A549 (cell line): Measurements from ENCODE around the gene KCND3. TPM values are rescaled to one million over a fixed set of nuclear protein-coding genes. Genes with fewer than 3 reads are reported as not detected.

Source experiments
- ATAC-seq, 2 experiments: fragments of 200-7000 bp in 1 of 2; fragments of >200 bp in 1 of 2; cut with Nextera tagmentation in 1 of 2; cut with Tn5 transposase in 1 of 2; 3 replicates each; pipeline versions ENCODE4 v1.8.0 to v1.9.1; 2018 to 2020; ENCODE audit warnings: mild to moderate bottlenecking in 1 of 2, moderate library complexity in 1 of 2
- CTCF ChIA-PET: fragments of 300-600 bp; sonication (Branson Sonifier 250); formaldehyde crosslinking; extraction: SDS; loops from one replicate; lab custom pipeline; 2021; ENCODE audit warnings: antibody characterized with exemption, inconsistent platforms; lab: Yijun Ruan, JAX
- POLR2A ChIA-PET: fragments of 350-600 bp; formaldehyde crosslinking; extraction: SDS; loops from one replicate; lab custom pipeline; 2021; ENCODE audit warnings: antibody characterized with exemption, inconsistent platforms; lab: Yijun Ruan, JAX
- DNase-seq, 2 experiments: peaks; one replicate each; pipeline versions ENCODE4 v3.0.0 to v3.0.0-alpha.2; 2011 to 2016; ENCODE audit warnings: low read depth in 1 of 2, low spot score in 1 of 2
- FAIRE-seq: peaks from 2 replicates; lab custom pipeline; 2011; peaks lifted over from hg19 to GRCh38; lab: Jason Lieb, UNC
- H3K27ac ChIP-seq, 2 experiments: fragments of >200 bp; sonication (Bioruptor Twin); formaldehyde crosslinking; 3 replicates each; pipeline ENCODE4 v1.5.1; 2016 to 2017
- H3K4me1 ChIP-seq: fragments of >200 bp; sonication (Bioruptor Twin); formaldehyde crosslinking; 3 replicates; pipeline ENCODE4 v1.6.1; 2016
- H3K4me2 ChIP-seq: fragments of >200 bp; sonication (Bioruptor Twin); formaldehyde crosslinking; 3 replicates; pipeline ENCODE4 v1.6.1; 2016
- H3K4me3 ChIP-seq: fragments of >200 bp; sonication (Bioruptor Twin); formaldehyde crosslinking; 3 replicates; pipeline ENCODE4 v1.5.1; 2016
- H3K9me3 ChIP-seq: fragments of >200 bp; sonication (Bioruptor Twin); formaldehyde crosslinking; 3 replicates; pipeline ENCODE4 v1.6.1; 2016
- CBX2 ChIP-seq: fragments of 200-600 bp; sonication (generic); IDR thresholded peaks from 2 replicates; pipeline ENCODE4 v1.6.1; 2016; ENCODE audit warnings: low read depth, mild to moderate bottlenecking, borderline replicate concordance
- CBX8 ChIP-seq: fragments of 200-600 bp; sonication (generic); IDR thresholded peaks from 2 replicates; pipeline ENCODE4 v1.6.1; 2016
- CEBPB ChIP-seq, 2 experiments: fragments of >200 bp in 1 of 2; sonication (Bioruptor Twin) in 1 of 2; formaldehyde crosslinking in 1 of 2; IDR thresholded peaks; 2 replicates each; pipeline ENCODE4 v1.6.1; 2012 to 2016
- CTCF ChIP-seq: fragments of >200 bp; sonication (Bioruptor Twin); formaldehyde crosslinking; IDR thresholded peaks from 3 replicates; pipeline ENCODE4 v1.5.1; 2016
- E2F6 ChIP-seq: IDR thresholded peaks from 2 replicates; pipeline ENCODE4 v1.6.1; 2012; ENCODE audit warnings: low read depth, borderline replicate concordance
- EHMT2 ChIP-seq: fragments of 200-600 bp; sonication (generic); IDR thresholded peaks from 2 replicates; pipeline ENCODE4 v1.6.1; 2016; ENCODE audit warnings: antibody characterized with exemption, low read depth, mild to moderate bottlenecking, moderate library complexity
- ESRRA ChIP-seq: fragments of 150-350 bp; IDR thresholded peaks from 2 replicates; pipeline ENCODE4 v1.6.1; 2014; ENCODE audit warnings: mild to moderate bottlenecking, low read length, borderline replicate concordance
- FOSB ChIP-seq: fragments of 250-450 bp; sonication (Bioruptor Pico); IDR thresholded peaks from 2 replicates; pipeline ENCODE4 v1.5.0; 2020; ENCODE audit warnings: mild to moderate bottlenecking, moderate library complexity
- FOXS1 ChIP-seq: fragments of 250-450 bp; sonication (Bioruptor Pico); IDR thresholded peaks from 2 replicates; pipeline ENCODE4 v1.5.0; 2020; ENCODE audit warnings: mild to moderate bottlenecking, moderate library complexity
- HDAC2 ChIP-seq: fragments of 200-600 bp; sonication (generic); IDR thresholded peaks from 2 replicates; pipeline ENCODE4 v1.6.1; 2016
- HOXB13 ChIP-seq: fragments of 250-450 bp; sonication (Bioruptor Pico); IDR thresholded peaks from 2 replicates; pipeline ENCODE4 v1.5.0; 2020; ENCODE audit warnings: low read depth, mild to moderate bottlenecking, moderate library complexity
- MAFK ChIP-seq: fragments of 450-650 bp; IDR thresholded peaks from 2 replicates; pipeline ENCODE4 v1.6.1; 2014; ENCODE audit not compliant: partially characterized antibody
- NFE2L2 ChIP-seq: fragments of 150-350 bp; conservative IDR thresholded peaks from 2 replicates; pipeline ENCODE4 v1.6.1; 2014; ENCODE audit warnings: low read length
- NPAS2 ChIP-seq: fragments of 250-450 bp; sonication (Bioruptor Pico); IDR thresholded peaks from 2 replicates; pipeline ENCODE4 v1.8.0; 2022; ENCODE audit warnings: mild to moderate bottlenecking, moderate library complexity, borderline replicate concordance
- NR3C1 ChIP-seq: fragments of >200 bp; sonication (Bioruptor Twin); formaldehyde crosslinking; IDR thresholded peaks from 3 replicates; pipeline ENCODE4 v1.6.1; 2017
- POLR2AphosphoS2 ChIP-seq: conservative IDR thresholded peaks from 2 replicates; pipeline ENCODE4 v1.6.1; 2012; ENCODE audit warnings: low read length, improper control_type of control experiment, inconsistent platforms
- REST ChIP-seq: fragments of 200-600 bp; sonication (generic); IDR thresholded peaks from 2 replicates; pipeline ENCODE4 v1.6.1; 2016; ENCODE audit warnings: antibody characterized with exemption, mild to moderate bottlenecking, moderate library complexity
- SREBF2 ChIP-seq: fragments of 450-650 bp; IDR thresholded peaks from 2 replicates; pipeline ENCODE4 v1.6.1; 2014; ENCODE audit warnings: mild to moderate bottlenecking, moderate library complexity
- TFCP2L1 ChIP-seq: fragments of 250-450 bp; sonication (Bioruptor Pico); IDR thresholded peaks from 2 replicates; pipeline ENCODE4 v1.5.0; 2021; ENCODE audit warnings: mild to moderate bottlenecking
- USF2 ChIP-seq: fragments of 450-650 bp; IDR thresholded peaks from 2 replicates; pipeline ENCODE4 v1.6.1; 2014; ENCODE audit warnings: antibody characterized with exemption
- ZFP36 ChIP-seq: fragments of 450-650 bp; IDR thresholded peaks from 2 replicates; pipeline ENCODE4 v1.6.1; 2014; ENCODE audit warnings: borderline replicate concordance; ENCODE audit not compliant: partially characterized antibody
- WGBS: methylation state at CpG from one replicate; pipeline ENCODE4 v1.1.6; 2017; ENCODE audit errors: missing lambda C conversion rate; 5-methylcytosine and 5-hydroxymethylcytosine counted together
- polyA plus RNA-seq, 4 experiments: library from polyadenylated mRNA; depleted of rRNA in 3 of 4; stranded (reverse); fragments of >200 nt; fragmentation: RNase III in 1 of 4; extraction: RNeasy Plus Mini Kit Qiagen cat#74134 plus additional on column Dnase treatment in 1 of 4; gene quantifications; 2 replicates in 3 of 4; 3 replicates in 1 of 4; pipeline ENCODE4 v1.2.3, GENCODE V29; 2011 to 2017

The KCND3 gene
- polyA plus RNA-seq, 2 of the 4 experiments (the other 2 are of a cell fraction) = not detected

- H3K4me3 ChIP-seq = no peak overlapping the region
- FAIRE-seq (no peak), ATAC-seq (no peak), DNase-seq (no peak)
- WGBS = 0% methylated on average over 5 of the region's 5 CpGs
- ChIA-PET CTCF (no interaction called here), POLR2A (no interaction called here)
- TF ChIP-seq CTCF = no peak
- TF ChIP-seq E2F6 = no peak
- no peak for TF ChIP-seq HDAC2
- TF ChIP-seq POLR2AphosphoS2 = no peak
- no peak for TF ChIP-seq USF2
- no peak for TF ChIP-seq ZFP36
- TF ChIP-seq NPAS2 (CRISPR knock-in tag) = no peak
- no peak for TF ChIP-seq REST
- no peak for TF ChIP-seq MAFK
- no peak for TF ChIP-seq CEBPB (IDR thresholded peaks at IDR 0.05)
- no peak for TF ChIP-seq NFE2L2
- no peak for TF ChIP-seq CBX8
- no peak for TF ChIP-seq FOSB (CRISPR knock-in tag)
- TF ChIP-seq HOXB13 = no peak
- TF ChIP-seq TFCP2L1 (CRISPR knock-in tag) = no peak
- TF ChIP-seq NR3C1 = no peak
- TF ChIP-seq FOXS1 = no peak
- no peak for TF ChIP-seq CBX2
- no peak for TF ChIP-seq SREBF2
- TF ChIP-seq, all 56 proteins: peak for 0
- H3K4me1 ChIP-seq = no peaks in the 10 kb centered on the region
- H3K9me3 ChIP-seq = no peaks in the 10 kb centered on the region
- H3K4me2 ChIP-seq = no peak overlapping the region
- no peak overlapping the region for H3K27ac ChIP-seq
Observed at GRCh38 chr1:112026016-112026415, 36.5 kb upstream of the KCND3 start.

- FAIRE-seq (no peak), ATAC-seq (no peak), DNase-seq (no peak)
- no peak overlapping the region for H3K4me3 ChIP-seq
- TF ChIP-seq ESRRA (no peak), EHMT2 (no peak)
- H3K27ac ChIP-seq = no peak overlapping the region
- H3K9me3 ChIP-seq = no peaks in the 10 kb centered on the region
- under 1% methylated on average over 4 of the region's 4 CpGs for WGBS
- H3K4me2 ChIP-seq = no peak overlapping the region
- POLR2A ChIA-PET = no interaction called here
- CTCF ChIA-PET = no interaction called here
- no peaks in the 10 kb centered on the region for H3K4me1 ChIP-seq
Observed at GRCh38 chr1:112021263-112021662, 31.8 kb upstream of the KCND3 start.
